Islet precursor cell (in vitro differentiated cells): Measurements from ENCODE around the gene HSFX3.
"Not testable (repeated sequence)": the region's sequence is repeated elsewhere in the genome, so short reads cannot be mapped to it uniquely, and the experiment has no call there.

ENCODE experiments used
- DNase-seq: peaks from one replicate; pipeline ENCODE4 v3.0.0-alpha.2; 2018

HSFX3 gene, protein sequence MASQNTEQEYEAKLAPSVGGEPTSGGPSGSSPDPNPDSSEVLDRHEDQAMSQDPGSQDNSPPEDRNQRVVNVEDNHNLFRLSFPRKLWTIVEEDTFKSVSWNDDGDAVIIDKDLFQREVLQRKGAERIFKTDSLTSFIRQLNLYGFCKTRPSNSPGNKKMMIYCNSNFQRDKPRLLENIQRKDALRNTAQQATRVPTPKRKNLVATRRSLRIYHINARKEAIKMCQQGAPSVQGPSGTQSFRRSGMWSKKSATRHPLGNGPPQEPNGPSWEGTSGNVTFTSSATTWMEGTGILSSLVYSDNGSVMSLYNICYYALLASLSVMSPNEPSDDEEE

GRCh38 chrX:149549701-149550100 is at the start of gene HSFX3:
Gene HSFX3, minus strand, starts transcription at chrX:149549924. Its CDS starts 72 bp downstream, at chrX:149549852.
- DNase-seq, result not testable (repeated sequence)

GRCh38 chrX:149598603-149599002 is 48.9 kb upstream of the HSFX3 start:
- DNase-seq, result not testable (repeated sequence)

GRCh38 chrX:149595943-149596342 is 46.2 kb upstream of the HSFX3 start:
- DNase-seq, result not testable (repeated sequence)

DNA sequence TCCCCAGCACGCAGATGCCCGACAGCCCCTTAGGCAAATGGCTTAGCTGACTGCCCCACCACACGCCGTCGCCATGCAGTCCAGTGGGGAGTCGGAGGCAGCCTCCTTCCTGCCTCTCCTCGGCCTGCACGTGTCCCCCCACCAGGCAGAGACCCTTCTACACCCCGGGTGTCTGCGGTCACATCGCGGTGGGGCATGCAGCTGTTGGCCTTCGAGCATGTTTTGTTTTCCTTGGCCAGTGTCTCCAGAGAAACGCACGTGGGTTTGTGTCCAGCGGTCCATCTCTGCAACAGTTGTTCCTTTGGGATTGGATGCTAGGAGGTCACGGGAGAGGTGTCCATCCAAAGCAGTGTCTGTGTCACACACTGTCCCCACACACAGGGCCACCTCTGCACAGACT is 45.5 kb upstream of the HSFX3 start, which contains the start of gene HSFX2:
TSS of gene HSFX2 (minus strand) at position 101 of the 400 bp plus-strand sequence. CDS start 614 bp downstream, outside the sequence.
- not testable (repeated sequence) for DNase-seq

- not testable (repeated sequence) for DNase-seq
These were observed 41.3 kb upstream of the HSFX3 start for GRCh38 chrX:149590993-149591392.

DNA sequence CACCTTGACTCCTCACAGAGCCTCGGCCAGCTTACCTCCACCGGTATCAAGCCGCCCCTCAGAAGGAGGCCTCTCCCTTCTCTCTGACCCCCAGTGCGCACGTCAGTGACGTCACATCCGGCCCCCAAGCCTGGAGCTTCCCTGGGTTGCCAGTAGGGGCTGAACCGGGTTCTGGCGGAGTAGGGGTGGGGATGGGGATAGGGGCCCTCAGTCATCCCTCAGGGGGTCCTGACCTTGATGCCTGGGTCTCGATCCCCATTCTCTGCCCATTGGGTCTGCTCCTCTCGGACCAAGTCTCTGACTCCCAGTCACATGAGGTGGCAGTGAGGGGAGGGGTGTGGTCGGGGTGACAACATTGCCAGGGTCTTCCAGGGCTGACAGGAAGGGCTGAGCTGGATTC is 37.6 kb upstream of the HSFX3 start, which contains the start of gene MAGEA9B:
TSS of gene MAGEA9B (minus strand) at position 101 of the 400 bp plus-strand sequence. CDS start 4,280 bp downstream, outside the sequence.
- not testable (repeated sequence) for DNase-seq

DNA sequence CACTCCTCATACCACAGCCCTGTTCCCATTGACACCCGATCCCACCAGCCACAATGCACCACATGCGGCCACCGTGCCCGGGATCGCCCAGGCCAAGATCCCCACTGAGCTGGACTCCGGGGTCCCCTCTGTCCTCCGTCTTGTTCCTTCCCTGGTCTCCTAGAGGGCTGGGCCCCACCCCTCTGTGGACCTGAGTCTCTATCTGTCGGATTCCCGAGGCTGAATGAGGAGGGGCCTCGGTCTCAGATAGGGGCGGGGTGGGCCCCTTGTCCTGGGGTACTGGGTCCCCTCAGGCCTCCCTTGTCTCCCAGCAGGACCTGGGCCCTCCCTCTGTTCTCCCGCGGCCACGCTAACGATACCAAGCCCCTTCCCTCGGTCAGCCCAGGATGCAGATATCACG is 35.9 kb upstream of the HSFX3 start:
- not testable (repeated sequence) for DNase-seq

- DNase-seq, result not testable (repeated sequence)
These were observed 23.7 kb upstream of the HSFX3 start for GRCh38 chrX:149573456-149573855.

- no peak for DNase-seq
These were observed 23.0 kb upstream of the HSFX3 start for GRCh38 chrX:149572743-149573142.

DNA sequence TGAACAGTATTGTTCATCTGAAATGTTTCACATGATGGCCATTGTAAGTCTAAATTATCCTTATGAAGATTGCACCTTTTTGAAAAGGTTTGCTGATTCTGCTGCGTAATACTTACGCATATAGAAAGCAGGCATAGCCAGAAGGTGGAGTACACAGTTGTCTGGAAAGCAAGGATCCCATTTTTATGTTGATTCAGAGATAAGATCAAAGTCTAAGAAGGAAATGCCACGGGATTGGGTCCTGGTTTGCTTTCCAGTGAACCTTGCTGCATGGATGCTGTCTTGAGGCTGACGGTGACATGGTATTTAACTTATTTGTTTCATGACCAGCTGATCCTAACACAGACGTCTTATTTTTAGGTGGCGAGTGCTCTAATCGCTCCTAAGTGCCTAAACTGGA is 22.0 kb upstream of the HSFX3 start:
- peak; percentile 40 for DNase-seq

- peak; percentile 77 for DNase-seq
These were observed 20.9 kb upstream of the HSFX3 start for GRCh38 chrX:149570668-149571067.

GRCh38 chrX:149569770-149570169 is 20.0 kb upstream of the HSFX3 start:
- DNase-seq, result peak; percentile 23

GRCh38 chrX:149568701-149569296 is 19.1 kb upstream of the HSFX3 start:
- DNase-seq, result no peak

GRCh38 chrX:149567621-149568417 is 18.1 kb upstream of the HSFX3 start:
- DNase-seq, result peak; percentile 37

- peak; percentile 27 for DNase-seq
These were observed 13.6 kb upstream of the HSFX3 start for GRCh38 chrX:149563359-149563758.

GRCh38 chrX:149555251-149555650 is 5.5 kb upstream of the HSFX3 start:
- DNase-seq, result not testable (repeated sequence)

GRCh38 chrX:149551939-149552248 is 2.2 kb upstream of the HSFX3 start:
- DNase-seq, result not testable (repeated sequence)

DNA sequence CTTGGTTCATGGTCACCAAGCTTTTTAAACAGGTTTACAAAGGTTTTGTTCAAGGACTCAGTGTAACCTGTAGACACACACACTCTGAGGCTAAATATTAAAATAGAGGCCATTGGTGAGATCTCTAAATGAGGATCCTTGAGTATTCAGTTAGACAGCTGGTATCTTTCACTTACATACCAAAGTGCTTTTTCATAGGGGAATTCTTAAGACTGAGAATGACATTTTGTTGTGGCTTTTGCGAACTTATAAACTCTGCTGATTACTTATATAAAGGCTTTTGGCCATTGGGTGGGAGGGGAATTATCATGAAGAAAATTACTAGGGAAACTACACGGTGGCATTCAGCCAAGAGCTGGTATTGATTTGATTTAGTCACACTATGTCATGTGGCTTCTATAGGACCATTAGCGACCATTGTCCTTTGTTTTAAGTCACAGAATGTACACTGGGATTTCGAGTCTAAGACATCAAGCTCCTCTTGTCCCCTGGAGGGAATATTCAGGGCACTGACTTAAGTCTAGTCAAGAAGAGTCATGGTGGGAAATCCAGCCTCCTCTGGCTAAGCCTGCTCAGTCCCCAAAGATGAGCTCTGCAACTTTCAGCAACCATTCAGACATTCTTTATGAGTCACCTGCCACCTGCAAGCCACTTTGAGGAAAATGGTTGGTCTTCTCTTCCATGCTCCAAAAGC is 1.7 kb upstream of the HSFX3 start:
- DNase-seq, result not testable (repeated sequence)

- DNase-seq, result not testable (repeated sequence)
These were observed 730 bp upstream of the HSFX3 start for GRCh38 chrX:149550454-149550853.

GRCh38 chrX:149547782-149548181 is 1.9 kb downstream of the HSFX3 start:
- DNase-seq, result not testable (repeated sequence)

DNA sequence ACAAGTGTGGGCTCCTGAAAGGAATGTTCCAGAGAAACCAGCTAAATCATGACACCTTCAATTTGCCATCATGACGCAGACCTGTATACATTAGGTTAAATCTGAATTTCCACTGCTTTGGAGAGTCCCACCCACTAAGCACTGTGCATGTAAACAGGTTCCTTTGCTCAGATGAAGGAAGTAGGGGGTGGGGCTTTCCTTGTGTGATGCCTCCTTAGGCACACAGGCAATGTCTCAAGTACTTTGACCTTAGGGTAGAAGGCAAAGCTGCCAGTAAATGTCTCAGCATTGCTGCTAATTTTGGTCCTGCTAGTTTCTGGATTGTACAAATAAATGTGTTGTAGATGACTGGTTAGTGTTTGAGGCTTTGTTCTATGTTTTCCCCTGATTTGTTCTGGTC is 2.8 kb downstream of the HSFX3 start:
- DNase-seq, result not testable (repeated sequence)
